HCT116 (cell line): ENCODE data around the gene ATP2C1. TPM values are rescaled to one million over a fixed set of nuclear protein-coding genes. Genes with fewer than 3 reads are reported as not detected.

ENCODE experiments used
- ATAC-seq: fragments of 200-7000 bp; cut with Tn5 transposase; 2 replicates; pipeline ENCODE4 v1.9.1; 2020; ENCODE audit warnings: mild to moderate bottlenecking, moderate library complexity
- BruUV-seq: library from RNA; stranded (reverse); fragments of 400-500 nt; replicated peaks from 2 replicates; lab custom pipeline; 2021; lab: Mats Ljungman, UMichigan
- CTCF ChIA-PET: fragments of 300-600 bp; sonication (Branson Sonifier 250); formaldehyde crosslinking; loops from one replicate; lab custom pipeline; 2021; ENCODE audit warnings: antibody characterized with exemption; lab: Charles Lee
- POLR2A ChIA-PET: fragments of 300-600, 350-600 bp; sonication (Branson Sonifier 250); formaldehyde crosslinking; loops from one replicate; lab custom pipeline; 2021; ENCODE audit warnings: antibody characterized with exemption; lab: Charles Lee
- RAD21 ChIA-PET, 2 experiments: fragments of 300-600 bp; sonication (Branson Sonifier 250); formaldehyde crosslinking; loops; one replicate each; lab custom pipeline; 2023; ENCODE audit warnings: low total read pairs in 2 of 2; ENCODE audit not compliant: uncharacterized antibody in 2 of 2, unreplicated experiment in 2 of 2, low non-redundant PET in 1 of 2; lab: Charles Lee
- DNase-seq: peaks from one replicate; pipeline ENCODE4 v3.0.0-alpha.2; 2010; ENCODE audit warnings: low read depth, low spot score
- H2AFZ ChIP-seq: fragments of 200-600 bp; shearing (Covaris generic), sonication (generic); 2 replicates; pipeline ENCODE4 v1.6.1; 2017; ENCODE audit warnings: low read depth, mixed run types, mixed read lengths, antibody characterized with exemption, low read length; ENCODE audit not compliant: poor library complexity, severe bottlenecking
- H3K27ac ChIP-seq: 2 replicates; pipeline ENCODE4 v1.5.1; 2012; ENCODE audit warnings: low read depth, low read length
- H3K27me3 ChIP-seq: fragments of 200-600 bp; sonication (generic); 2 replicates; pipeline ENCODE4 v1.6.1; 2016; ENCODE audit warnings: mixed run types, low read length, mixed read lengths; ENCODE audit not compliant: insufficient read depth
- H3K36me3 ChIP-seq, 2 experiments: fragments of 200-500 bp in 1 of 2; fragments of 200-600 bp in 1 of 2; sonication (Bioruptor generic) in 1 of 2; sonication (generic) in 1 of 2; 2 replicates each; pipeline versions ENCODE4 v1.5.1 to v1.6.1; 2014 to 2016; ENCODE audit warnings: low read length in 2 of 2, inconsistent platforms in 1 of 2, mixed read lengths in 1 of 2, mixed run types in 1 of 2; ENCODE audit not compliant: insufficient read depth in 2 of 2, control insufficient read depth in 1 of 2
- H3K4me1 ChIP-seq, 2 experiments: fragments of 200-600 bp in 1 of 2; sonication (generic) in 1 of 2; 2 replicates each; pipeline versions ENCODE4 v1.5.1 to v1.6.1; 2012 to 2017; ENCODE audit warnings: low read length in 2 of 2, inconsistent platforms in 1 of 2, mild to moderate bottlenecking in 1 of 2, mixed read lengths in 1 of 2, mixed run types in 1 of 2, moderate library complexity in 1 of 2; ENCODE audit not compliant: insufficient read depth in 2 of 2, control insufficient read depth in 1 of 2
- H3K4me2 ChIP-seq: fragments of 200-600 bp; sonication (generic); 2 replicates; pipeline ENCODE4 v1.6.1; 2017; ENCODE audit warnings: mixed run types, low read length, mixed read lengths
- H3K4me3 ChIP-seq, 2 experiments: fragments of 200-600 bp in 1 of 2; sonication (generic) in 1 of 2; replicated peaks in 1 of 2; 2 replicates each; pipeline ENCODE4 v1.5.1; 2011 to 2016; ENCODE audit warnings: low read length in 2 of 2, control low read depth in 1 of 2, low read depth in 1 of 2, mild to moderate bottlenecking in 1 of 2, mixed read lengths in 1 of 2, mixed run types in 1 of 2
- H3K79me2 ChIP-seq: fragments of 200-600 bp; sonication (generic); 2 replicates; pipeline ENCODE4 v1.6.1; 2017; ENCODE audit warnings: mild to moderate bottlenecking, mixed run types, low read length, moderate library complexity, mixed read lengths; ENCODE audit not compliant: insufficient read depth
- H3K9ac ChIP-seq: fragments of 200-600 bp; sonication (generic); 2 replicates; pipeline ENCODE4 v1.6.1; 2016; ENCODE audit warnings: low read length, mixed read lengths
- H3K9me2 ChIP-seq: fragments of 200-600 bp; sonication (generic), shearing (Covaris generic); 2 replicates; pipeline ENCODE4 v1.6.1; 2017; ENCODE audit warnings: mixed run types, mild to moderate bottlenecking, moderate library complexity; ENCODE audit not compliant: insufficient read depth
- H3K9me3 ChIP-seq, 2 experiments: fragments of 200-500 bp in 1 of 2; fragments of 200-600 bp in 1 of 2; sonication (Bioruptor generic) in 1 of 2; sonication (generic) in 1 of 2; 2 replicates each; pipeline ENCODE4 v1.6.1; 2014 to 2017; ENCODE audit warnings: low read length in 2 of 2, mixed read lengths in 2 of 2, inconsistent platforms in 1 of 2, low read depth in 1 of 2, mild to moderate bottlenecking in 1 of 2, mixed run types in 1 of 2, moderate library complexity in 1 of 2; ENCODE audit not compliant: control insufficient read depth in 1 of 2, insufficient read depth in 1 of 2
- H4K20me1 ChIP-seq: fragments of 200-600 bp; sonication (generic), shearing (Covaris generic); 2 replicates; pipeline ENCODE4 v1.6.1; 2017; ENCODE audit warnings: mixed run types, mild to moderate bottlenecking, moderate library complexity; ENCODE audit not compliant: insufficient read depth
- ATF3 ChIP-seq: IDR thresholded peaks from 2 replicates; pipeline ENCODE4 v1.6.1; 2012
- CBX3 ChIP-seq: IDR thresholded peaks from 2 replicates; pipeline ENCODE4 v1.6.1; 2012; ENCODE audit warnings: low read depth
- CEBPB ChIP-seq: IDR thresholded peaks from 2 replicates; pipeline ENCODE4 v1.6.1; 2012; ENCODE audit warnings: low read depth
- EGR1 ChIP-seq: IDR thresholded peaks from 2 replicates; pipeline ENCODE4 v1.6.1; 2012; ENCODE audit warnings: low read depth
- EZH2 ChIP-seq: fragments of 200-600 bp; sonication (generic); IDR thresholded peaks from 2 replicates; pipeline ENCODE4 v1.6.1; 2017; ENCODE audit warnings: antibody characterized with exemption, mixed run types
- JUND ChIP-seq: IDR thresholded peaks from 2 replicates; pipeline ENCODE4 v1.6.1; 2012
- POLR2AphosphoS5 ChIP-seq: IDR thresholded peaks from 2 replicates; pipeline ENCODE4 v1.6.1; 2011; ENCODE audit warnings: mild to moderate bottlenecking, low read depth, low read length, moderate library complexity
- SP1 ChIP-seq: IDR thresholded peaks from 2 replicates; pipeline ENCODE4 v1.6.1; 2012; ENCODE audit warnings: low read depth
- SRF ChIP-seq: IDR thresholded peaks from 2 replicates; pipeline ENCODE4 v1.6.1; 2012; ENCODE audit warnings: low read depth
- YY1 ChIP-seq: IDR thresholded peaks from 2 replicates; pipeline ENCODE4 v1.6.1; 2011; ENCODE audit warnings: low read length, low read depth, moderate library complexity, mild to moderate bottlenecking; ENCODE audit not compliant: insufficient replicate concordance; ENCODE audit errors: extremely low read depth
- ZNF274 ChIP-seq: fragments of 200-500 bp; sonication (Bioruptor generic); IDR thresholded peaks from 2 replicates; pipeline ENCODE4 v1.6.1; 2014; ENCODE audit warnings: mild to moderate bottlenecking, low read depth, low read length, inconsistent platforms
- intact Hi-C: fragments of 100-400 bp; cut with micrococcal nuclease; formaldehyde crosslinking; loops from 2 replicates; pipeline ENCODE4 v1.10.0; 2022
- total RNA-seq: library from RNA; stranded (reverse); gene quantifications from one replicate; pipeline ENCODE4 v1.2.1, GENCODE V29; 2021; ENCODE audit not compliant: unreplicated experiment
- TF ChIP-seq, protein P1 (sequence below): IDR thresholded peaks from 2 replicates; pipeline ENCODE4 v1.6.1; 2012; ENCODE audit warnings: low read depth

The ATP2C1 gene
- total RNA-seq, 1 experiment from 2014 or later: 69.1 TPM

- Histone ChIP-seq H3K27me3 (no peaks in the 10 kb centered on the region), H3K27ac (no peak overlapping the region), H3K4me2 (no peak overlapping the region), H3K9me3 (no peaks in the 10 kb centered on the region), H3K9ac (no peak overlapping the region), H3K4me3 (no peak overlapping the region), H4K20me1 (no peaks in the 10 kb centered on the region), H2AFZ (no peak overlapping the region), H3K36me3 (no peaks in the 10 kb centered on the region), H3K4me1 (peaks cover 0 to 14% of the 10 kb centered on the region in 2 experiments; a peak in 3 of 4 replicates), H3K79me2 (peaks cover 90% of the 10 kb centered on the region), H3K9me2 (no peaks in the 10 kb centered on the region)
- DNase-seq (no peak), ATAC-seq (no peak)
- ChIA-PET CTCF (no interaction called here), POLR2A (no interaction called here), RAD21 (no interaction called here)
- no TSS peak for BruUV-seq
- TF ChIP-seq CEBPB (no peak), SRF (no peak), YY1 (no peak), EGR1 (no peak), SP1 (no peak)
- intact Hi-C loops: no loop called here
Measured at GRCh38 chr3:130926504-130926903, 32.6 kb downstream of the ATP2C1 start.

- Histone ChIP-seq H3K9me3 (no peaks in the 10 kb centered on the region), H3K79me2 (peaks cover 65% of the 10 kb centered on the region), H3K9me2 (no peaks in the 10 kb centered on the region), H2AFZ (no peak overlapping the region), H3K4me2 (no peak overlapping the region), H3K27ac (no peak overlapping the region), H3K4me3 (no peak overlapping the region), H3K27me3 (no peaks in the 10 kb centered on the region), H3K36me3 (peaks cover 0 to 5% of the 10 kb centered on the region in 2 experiments; a peak in 2 of 4 replicates), H3K9ac (no peak overlapping the region), H3K4me1 (peaks cover 0 to 13% of the 10 kb centered on the region in 2 experiments; a peak in 3 of 4 replicates), H4K20me1 (0 out of 2 replicates have a peak, but pooled peaks cover 8% of the 10 kb centered on the region)
- no peak for TF ChIP-seq CEBPB
- TF ChIP-seq, protein P1, sequence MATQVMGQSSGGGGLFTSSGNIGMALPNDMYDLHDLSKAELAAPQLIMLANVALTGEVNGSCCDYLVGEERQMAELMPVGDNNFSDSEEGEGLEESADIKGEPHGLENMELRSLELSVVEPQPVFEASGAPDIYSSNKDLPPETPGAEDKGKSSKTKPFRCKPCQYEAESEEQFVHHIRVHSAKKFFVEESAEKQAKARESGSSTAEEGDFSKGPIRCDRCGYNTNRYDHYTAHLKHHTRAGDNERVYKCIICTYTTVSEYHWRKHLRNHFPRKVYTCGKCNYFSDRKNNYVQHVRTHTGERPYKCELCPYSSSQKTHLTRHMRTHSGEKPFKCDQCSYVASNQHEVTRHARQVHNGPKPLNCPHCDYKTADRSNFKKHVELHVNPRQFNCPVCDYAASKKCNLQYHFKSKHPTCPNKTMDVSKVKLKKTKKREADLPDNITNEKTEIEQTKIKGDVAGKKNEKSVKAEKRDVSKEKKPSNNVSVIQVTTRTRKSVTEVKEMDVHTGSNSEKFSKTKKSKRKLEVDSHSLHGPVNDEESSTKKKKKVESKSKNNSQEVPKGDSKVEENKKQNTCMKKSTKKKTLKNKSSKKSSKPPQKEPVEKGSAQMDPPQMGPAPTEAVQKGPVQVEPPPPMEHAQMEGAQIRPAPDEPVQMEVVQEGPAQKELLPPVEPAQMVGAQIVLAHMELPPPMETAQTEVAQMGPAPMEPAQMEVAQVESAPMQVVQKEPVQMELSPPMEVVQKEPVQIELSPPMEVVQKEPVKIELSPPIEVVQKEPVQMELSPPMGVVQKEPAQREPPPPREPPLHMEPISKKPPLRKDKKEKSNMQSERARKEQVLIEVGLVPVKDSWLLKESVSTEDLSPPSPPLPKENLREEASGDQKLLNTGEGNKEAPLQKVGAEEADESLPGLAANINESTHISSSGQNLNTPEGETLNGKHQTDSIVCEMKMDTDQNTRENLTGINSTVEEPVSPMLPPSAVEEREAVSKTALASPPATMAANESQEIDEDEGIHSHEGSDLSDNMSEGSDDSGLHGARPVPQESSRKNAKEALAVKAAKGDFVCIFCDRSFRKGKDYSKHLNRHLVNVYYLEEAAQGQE: no peak
- TF ChIP-seq EZH2: no peak
- no peak for TF ChIP-seq ATF3
- no peak for TF ChIP-seq ZNF274
- TF ChIP-seq JUND: no peak
- TF ChIP-seq POLR2AphosphoS5: no peak
- no peak for TF ChIP-seq CBX3
- ATAC-seq (no peak), DNase-seq (no peak)
- no TSS peak for BruUV-seq
- intact Hi-C loops: no loop called here
- ChIA-PET CTCF (interaction anchor here (1.2 kb wide), 1 partner anchor 36 kb away, joined by 3 read pairs; the partner anchor contains the start of gene ATP2C1), POLR2A (interaction anchor here (1.5 kb wide), 1 partner anchor 36 kb away, joined by 5 read pairs; the partner anchor contains the start of gene ATP2C1), RAD21 (no interaction called here)
Measured at GRCh38 chr3:130929804-130930203, 35.9 kb downstream of the ATP2C1 start.
